BE2C (cell line): ENCODE results near the gene ATAD2B.

Experiments
- DNase-seq: peaks from one replicate; pipeline ENCODE4 v3.0.0-alpha.2; 2020
- H3K27me3 ChIP-seq: fragments of 250-450 bp; sonication (Bioruptor Pico); 2 replicates; pipeline ENCODE4 v1.5.1; 2020; ENCODE audit warnings: mild to moderate bottlenecking
- H3K36me3 ChIP-seq: fragments of 250-450 bp; sonication (Bioruptor Pico); 2 replicates; pipeline ENCODE4 v1.5.1; 2020; ENCODE audit warnings: mild to moderate bottlenecking
- H3K4me1 ChIP-seq: fragments of 250-450 bp; sonication (Bioruptor Pico); 2 replicates; pipeline ENCODE4 v1.5.1; 2020
- H3K4me3 ChIP-seq: 2 replicates; pipeline ENCODE4 v1.5.1; 2011; ENCODE audit warnings: low read depth, low read length
- H3K9me3 ChIP-seq: fragments of 250-450 bp; sonication (Bioruptor Pico); 2 replicates; pipeline ENCODE4 v1.5.1; 2020
- TF ChIP-seq, protein P1 (sequence below): IDR thresholded peaks from 2 replicates; pipeline ENCODE4 v1.5.1; 2012; ENCODE audit warnings: mild to moderate bottlenecking, low read depth, low read length

Gene ATAD2B

DNA sequence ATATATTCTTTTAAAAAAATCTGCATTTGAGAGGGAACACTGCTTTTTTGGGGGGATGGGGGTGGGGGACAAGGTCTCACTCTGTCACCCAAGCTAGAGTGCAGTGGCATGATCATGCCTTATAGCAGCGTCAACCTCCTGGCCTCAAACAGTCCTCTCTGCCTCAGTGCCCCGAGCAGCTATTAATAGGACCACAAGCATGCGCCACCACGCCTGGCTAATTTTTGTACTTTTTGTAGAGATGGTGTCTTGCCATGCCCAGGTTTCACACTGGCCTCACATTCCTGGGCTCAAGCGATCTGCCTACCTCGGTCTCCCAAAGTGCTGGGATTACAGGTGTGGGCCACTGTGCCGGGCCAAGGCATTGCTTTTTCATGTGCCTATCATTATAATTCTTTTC lies 154.2 kb downstream of the ATAD2B start:
- Histone ChIP-seq H3K4me1 (no peaks in the 10 kb centered on the region), H3K27me3 (no peaks in the 10 kb centered on the region), H3K36me3 (peaks cover 5% of the 10 kb centered on the region; the same call in 1 of the 2 replicates), H3K9me3 (no peaks in the 10 kb centered on the region), H3K4me3 (no peak overlapping the region)
- TF ChIP-seq, protein P1, sequence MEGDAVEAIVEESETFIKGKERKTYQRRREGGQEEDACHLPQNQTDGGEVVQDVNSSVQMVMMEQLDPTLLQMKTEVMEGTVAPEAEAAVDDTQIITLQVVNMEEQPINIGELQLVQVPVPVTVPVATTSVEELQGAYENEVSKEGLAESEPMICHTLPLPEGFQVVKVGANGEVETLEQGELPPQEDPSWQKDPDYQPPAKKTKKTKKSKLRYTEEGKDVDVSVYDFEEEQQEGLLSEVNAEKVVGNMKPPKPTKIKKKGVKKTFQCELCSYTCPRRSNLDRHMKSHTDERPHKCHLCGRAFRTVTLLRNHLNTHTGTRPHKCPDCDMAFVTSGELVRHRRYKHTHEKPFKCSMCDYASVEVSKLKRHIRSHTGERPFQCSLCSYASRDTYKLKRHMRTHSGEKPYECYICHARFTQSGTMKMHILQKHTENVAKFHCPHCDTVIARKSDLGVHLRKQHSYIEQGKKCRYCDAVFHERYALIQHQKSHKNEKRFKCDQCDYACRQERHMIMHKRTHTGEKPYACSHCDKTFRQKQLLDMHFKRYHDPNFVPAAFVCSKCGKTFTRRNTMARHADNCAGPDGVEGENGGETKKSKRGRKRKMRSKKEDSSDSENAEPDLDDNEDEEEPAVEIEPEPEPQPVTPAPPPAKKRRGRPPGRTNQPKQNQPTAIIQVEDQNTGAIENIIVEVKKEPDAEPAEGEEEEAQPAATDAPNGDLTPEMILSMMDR: no peak
- no peak for DNase-seq

DNA sequence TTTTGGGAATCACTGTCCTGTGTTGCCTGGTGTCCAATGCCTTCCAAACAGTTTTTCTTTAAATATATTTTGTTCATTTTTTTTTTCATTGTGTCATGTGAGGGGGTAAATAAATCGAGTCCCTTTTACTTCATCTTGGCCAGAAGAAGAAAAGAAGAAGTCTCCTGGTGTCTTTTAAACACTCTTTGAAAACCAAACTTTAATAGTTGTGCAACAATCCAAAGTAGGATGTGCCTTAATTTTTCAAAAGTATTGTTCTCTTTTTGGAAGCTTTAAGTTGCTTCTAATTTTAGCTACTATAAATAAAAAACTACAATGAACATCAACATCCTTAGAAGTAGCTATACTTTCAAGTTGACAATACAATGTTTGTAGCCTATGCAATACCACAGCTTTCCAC lies 154.9 kb downstream of the ATAD2B start:
- Histone ChIP-seq H3K4me1 (no peaks in the 10 kb centered on the region), H3K27me3 (no peaks in the 10 kb centered on the region), H3K4me3 (no peak overlapping the region), H3K9me3 (no peaks in the 10 kb centered on the region), H3K36me3 (peaks cover 3% of the 10 kb centered on the region; the same call in 1 of the 2 replicates)
- TF ChIP-seq, protein P1: no peak
- DNase-seq: no peak

DNA sequence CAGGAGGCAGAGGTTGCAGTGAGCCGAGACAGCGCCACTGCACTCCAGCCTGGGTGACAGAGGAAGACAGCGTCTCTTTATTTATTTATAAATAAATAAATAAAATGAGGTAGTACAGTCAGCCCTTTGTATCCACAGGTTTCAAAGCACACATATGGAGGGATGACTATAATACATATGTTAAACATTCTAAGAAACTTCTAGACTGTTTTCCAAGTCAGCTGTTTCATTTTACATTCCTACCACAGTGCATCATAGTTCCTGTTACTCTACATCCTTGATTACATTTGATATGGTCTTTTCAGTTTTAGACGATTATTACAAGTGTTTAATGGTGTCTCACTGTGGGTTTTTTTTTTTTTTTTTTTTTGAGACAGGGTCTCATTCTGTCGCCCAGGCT lies 157.6 kb downstream of the ATAD2B start:
- Histone ChIP-seq H3K4me3 (no peak overlapping the region), H3K27me3 (no peaks in the 10 kb centered on the region), H3K9me3 (no peaks in the 10 kb centered on the region), H3K36me3 (peaks cover 3% of the 10 kb centered on the region; the same call in 1 of the 2 replicates), H3K4me1 (no peaks in the 10 kb centered on the region)
- TF ChIP-seq, protein P1: no peak
- no peak for DNase-seq

DNA sequence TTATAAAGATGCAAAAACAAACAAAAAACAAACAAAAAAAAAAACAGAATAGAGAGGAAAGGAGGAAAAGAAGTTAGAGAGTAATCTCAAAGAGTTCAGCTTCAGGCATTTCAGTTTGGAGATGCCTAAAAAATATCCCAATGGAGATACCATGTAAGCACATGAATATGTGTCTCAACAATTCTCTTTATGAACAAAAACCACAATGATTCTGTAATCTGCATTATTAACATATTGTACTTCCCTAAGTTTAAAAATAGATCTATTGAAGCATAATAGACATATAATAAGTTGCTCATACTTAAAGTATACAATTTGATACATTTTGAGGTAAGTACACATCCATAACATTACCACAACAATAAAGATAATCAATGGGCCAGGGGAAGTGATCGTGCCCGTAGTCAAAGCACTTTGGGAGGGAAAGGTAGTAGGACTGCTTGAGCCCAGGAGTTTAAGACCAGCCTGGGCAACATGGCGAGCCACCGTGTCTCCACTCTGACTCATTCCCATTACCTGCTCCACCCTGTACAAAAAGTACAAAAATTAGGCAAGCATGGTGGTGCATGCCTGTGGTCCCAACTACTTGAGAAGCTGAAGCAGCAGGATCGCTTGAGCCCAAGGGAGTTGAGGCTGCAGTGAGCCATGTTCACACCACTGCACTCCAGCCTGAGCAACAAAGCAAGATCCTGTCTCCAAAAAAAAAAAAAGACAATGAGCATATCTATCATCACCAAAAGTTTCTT lies 158.9 kb downstream of the ATAD2B start:
- Histone ChIP-seq H3K9me3 (no peaks in the 10 kb centered on the region), H3K4me1 (no peaks in the 10 kb centered on the region), H3K4me3 (no peak overlapping the region), H3K36me3 (peaks cover under 1% of the 10 kb centered on the region; the same call in 1 of the 2 replicates), H3K27me3 (no peaks in the 10 kb centered on the region)
- TF ChIP-seq, protein P1: no peak
- no peak for DNase-seq

DNA sequence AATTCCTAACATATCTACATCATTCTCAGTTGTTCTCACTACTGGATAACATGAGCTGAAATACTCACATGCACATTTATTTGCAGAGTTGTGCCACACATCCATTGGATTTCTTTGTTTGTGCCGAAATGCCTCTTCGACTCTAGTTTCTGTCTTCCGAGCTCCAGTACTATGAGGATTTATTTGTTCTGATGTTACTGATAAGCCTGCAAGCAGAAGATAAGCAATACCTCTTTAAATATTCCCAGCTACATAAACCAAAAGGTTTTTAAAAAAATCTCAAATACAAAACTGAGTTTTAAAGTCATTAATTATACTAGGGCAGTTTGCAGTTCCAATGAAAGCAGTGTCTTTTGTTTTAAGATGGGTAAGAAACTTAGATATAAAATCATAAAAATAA lies 164.8 kb downstream of the ATAD2B start:
- H3K36me3 ChIP-seq: peaks cover 12% of the 10 kb centered on the region
- H3K9me3 ChIP-seq: no peaks in the 10 kb centered on the region
- no peak overlapping the region for H3K4me3 ChIP-seq
- no peaks in the 10 kb centered on the region for H3K4me1 ChIP-seq
- TF ChIP-seq, protein P1: no peak
- no peaks in the 10 kb centered on the region for H3K27me3 ChIP-seq
- DNase-seq: no peak

DNA sequence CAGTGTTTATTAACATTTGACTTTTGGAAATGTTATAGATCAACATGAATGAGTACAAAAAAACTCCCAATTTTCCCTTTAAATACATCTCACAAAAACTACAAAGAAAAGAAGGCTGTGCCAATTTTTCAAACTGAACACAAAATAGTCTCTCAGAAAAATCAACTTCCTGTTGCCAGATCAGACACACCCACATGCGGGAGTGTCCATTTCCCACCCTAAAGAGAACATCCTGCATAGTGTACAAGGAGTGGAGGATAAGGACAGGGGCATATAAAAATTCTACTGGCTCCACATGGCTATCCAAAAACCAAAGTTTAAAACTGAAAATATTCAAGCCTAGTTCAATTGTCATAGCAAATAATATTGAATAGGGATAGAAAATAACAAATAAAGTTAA lies 165.3 kb downstream of the ATAD2B start:
- TF ChIP-seq, protein P1: no peak
- Histone ChIP-seq H3K4me3 (no peak overlapping the region), H3K9me3 (no peaks in the 10 kb centered on the region), H3K27me3 (no peaks in the 10 kb centered on the region), H3K36me3 (peaks cover 12% of the 10 kb centered on the region), H3K4me1 (no peaks in the 10 kb centered on the region)
- DNase-seq: no peak
